WTC11 (cell line): ENCODE results near the gene FZR1. TPM values are rescaled to one million over a fixed set of nuclear protein-coding genes. Genes with fewer than 3 reads are reported as not detected.

Experiments
- ATAC-seq: fragments of 200-7000 bp; cut with Tn5 transposase; 2 replicates; pipeline ENCODE4 v1.10.0; 2021; ENCODE audit warnings: mild to moderate bottlenecking, moderate library complexity
- CTCF ChIA-PET: fragments of 300-600 bp; sonication (Branson Sonifier 250); formaldehyde crosslinking; loops from one replicate; lab custom pipeline; 2021; ENCODE audit warnings: antibody characterized with exemption; lab: Charles Lee
- POLR2A ChIA-PET: fragments of 350-600 bp; sonication (Branson Sonifier 250); formaldehyde crosslinking; loops from one replicate; lab custom pipeline; 2021; ENCODE audit warnings: antibody characterized with exemption; lab: Charles Lee
- DNase-seq: peaks from one replicate; pipeline ENCODE4 v3.0.0; 2021; ENCODE audit warnings: low spot score
- H3K27ac Mint-ChIP-seq: 2 replicates; pipeline ENCODE4 v1.8.0; 2021; ENCODE audit warnings: mixed read lengths
- H3K27me3 Mint-ChIP-seq: 2 replicates; pipeline ENCODE4 v1.8.0; 2021; ENCODE audit warnings: low read depth, mild to moderate bottlenecking, moderate library complexity, mixed read lengths
- H3K36me3 Mint-ChIP-seq: 2 replicates; pipeline ENCODE4 v1.8.0; 2021; ENCODE audit warnings: mixed read lengths
- H3K4me1 Mint-ChIP-seq: 2 replicates; pipeline ENCODE4 v1.8.0; 2022; ENCODE audit warnings: mixed read lengths
- H3K4me3 Mint-ChIP-seq: 2 replicates; pipeline ENCODE4 v1.8.0; 2021; ENCODE audit warnings: mild to moderate bottlenecking, moderate library complexity, mixed read lengths
- H3K9me3 Mint-ChIP-seq: 2 replicates; pipeline ENCODE4 v1.8.0; 2021; ENCODE audit warnings: mixed read lengths
- AR ChIP-seq: fragments of 250-450 bp; sonication (Bioruptor Pico); IDR thresholded peaks from 2 replicates; pipeline ENCODE4 v1.9.0; 2021; ENCODE audit warnings: mild to moderate bottlenecking
- ATF6 ChIP-seq: sonication (generic); formaldehyde crosslinking; IDR thresholded peaks from 2 replicates; pipeline ENCODE4 v1.8.1; 2023; ENCODE audit warnings: mild to moderate bottlenecking, missing genetic modification reagents
- CTCF ChIP-seq: fragments of 200-600 bp; IDR thresholded peaks from 2 replicates; pipeline ENCODE4 v1.8.0; 2022; ENCODE audit warnings: antibody characterized with exemption
- FOXP4 ChIP-seq: sonication (generic); formaldehyde crosslinking; IDR thresholded peaks from 2 replicates; pipeline ENCODE4 v1.8.0; 2022; ENCODE audit warnings: mild to moderate bottlenecking, missing genetic modification reagents
- HMGXB4 ChIP-seq: sonication (generic); formaldehyde crosslinking; IDR thresholded peaks from 2 replicates; pipeline ENCODE4 v1.8.1; 2023; ENCODE audit warnings: mild to moderate bottlenecking, moderate library complexity, missing genetic modification reagents
- NR3C1 ChIP-seq: sonication (generic); formaldehyde crosslinking; conservative IDR thresholded peaks from 2 replicates; pipeline ENCODE4 v1.8.1; 2023; ENCODE audit warnings: low read depth, mild to moderate bottlenecking, missing genetic modification reagents
- RORB ChIP-seq: fragments of 250-450 bp; sonication (Bioruptor Pico); IDR thresholded peaks from 2 replicates; pipeline ENCODE4 v1.9.0; 2021; ENCODE audit warnings: mild to moderate bottlenecking
- SMAD4 ChIP-seq: sonication (generic); formaldehyde crosslinking; IDR thresholded peaks from 2 replicates; pipeline ENCODE4 v1.8.0; 2022; ENCODE audit warnings: mild to moderate bottlenecking, missing genetic modification reagents
- TCF7 ChIP-seq: sonication (generic); formaldehyde crosslinking; IDR thresholded peaks from 2 replicates; pipeline ENCODE4 v1.8.0; 2022; ENCODE audit warnings: mild to moderate bottlenecking, low read depth, missing genetic modification reagents, moderate library complexity
- ZNF317 ChIP-seq: sonication (generic); formaldehyde crosslinking; IDR thresholded peaks from 2 replicates; pipeline ENCODE4 v1.8.1; 2023; ENCODE audit warnings: low read depth, mild to moderate bottlenecking, moderate library complexity, missing genetic modification reagents, borderline replicate concordance
- ZNF671 ChIP-seq: fragments of 250-450 bp; sonication (Bioruptor Pico); IDR thresholded peaks from 2 replicates; pipeline ENCODE4 v1.8.0; 2021; ENCODE audit warnings: mild to moderate bottlenecking
- total RNA-seq: library from RNA; stranded (reverse); gene quantifications from 3 replicates; pipeline ENCODE4 v1.2.3, GENCODE V29; 2021
- TF ChIP-seq, protein P1 (sequence below): fragments of 250-450 bp; sonication (Bioruptor Pico); IDR thresholded peaks from 2 replicates; pipeline ENCODE4 v2.1.2; 2022; ENCODE audit warnings: mild to moderate bottlenecking, moderate library complexity
- TF ChIP-seq, protein P2 (sequence below): sonication (generic); formaldehyde crosslinking; IDR thresholded peaks from 2 replicates; pipeline ENCODE4 v1.8.1; 2022; ENCODE audit warnings: missing genetic modification reagents, borderline replicate concordance

Gene FZR1
- total RNA-seq, 1 experiment from 2014 or later = 60.8 TPM

- H3K9me3 Mint-ChIP-seq = peaks cover 8% of the 10 kb centered on the region
- POLR2A ChIA-PET = no interaction called here
- H3K4me1 Mint-ChIP-seq = no peaks in the 10 kb centered on the region
- H3K27ac Mint-ChIP-seq = no peak overlapping the region
- H3K4me3 Mint-ChIP-seq = no peak overlapping the region
- ATAC-seq = peak; percentile 76
- TF ChIP-seq RORB (no peak), SMAD4 (no peak), ZNF317 (CRISPR knock-in tag) (no peak), FOXP4 (CRISPR knock-in tag) (no peak), CTCF (peak; percentile 89), AR (CRISPR knock-in tag) (no peak), ZNF671 (CRISPR knock-in tag) (no peak), NR3C1 (CRISPR knock-in tag) (no peak), TCF7 (CRISPR knock-in tag) (no peak), HMGXB4 (CRISPR knock-in tag) (0 out of 2 replicates have a peak, but pooled peaks have one; percentile 34), ATF6 (CRISPR knock-in tag) (no peak)
- TF ChIP-seq, protein P1, sequence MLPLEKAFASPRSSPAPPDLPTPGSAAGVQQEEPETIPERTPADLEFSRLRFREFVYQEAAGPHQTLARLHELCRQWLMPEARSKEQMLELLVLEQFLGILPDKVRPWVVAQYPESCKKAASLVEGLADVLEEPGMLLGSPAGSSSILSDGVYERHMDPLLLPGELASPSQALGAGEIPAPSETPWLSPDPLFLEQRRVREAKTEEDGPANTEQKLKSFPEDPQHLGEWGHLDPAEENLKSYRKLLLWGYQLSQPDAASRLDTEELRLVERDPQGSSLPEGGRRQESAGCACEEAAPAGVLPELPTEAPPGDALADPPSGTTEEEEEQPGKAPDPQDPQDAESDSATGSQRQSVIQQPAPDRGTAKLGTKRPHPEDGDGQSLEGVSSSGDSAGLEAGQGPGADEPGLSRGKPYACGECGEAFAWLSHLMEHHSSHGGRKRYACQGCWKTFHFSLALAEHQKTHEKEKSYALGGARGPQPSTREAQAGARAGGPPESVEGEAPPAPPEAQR (CRISPR knock-in tag) = no peak
- TF ChIP-seq, protein P2, sequence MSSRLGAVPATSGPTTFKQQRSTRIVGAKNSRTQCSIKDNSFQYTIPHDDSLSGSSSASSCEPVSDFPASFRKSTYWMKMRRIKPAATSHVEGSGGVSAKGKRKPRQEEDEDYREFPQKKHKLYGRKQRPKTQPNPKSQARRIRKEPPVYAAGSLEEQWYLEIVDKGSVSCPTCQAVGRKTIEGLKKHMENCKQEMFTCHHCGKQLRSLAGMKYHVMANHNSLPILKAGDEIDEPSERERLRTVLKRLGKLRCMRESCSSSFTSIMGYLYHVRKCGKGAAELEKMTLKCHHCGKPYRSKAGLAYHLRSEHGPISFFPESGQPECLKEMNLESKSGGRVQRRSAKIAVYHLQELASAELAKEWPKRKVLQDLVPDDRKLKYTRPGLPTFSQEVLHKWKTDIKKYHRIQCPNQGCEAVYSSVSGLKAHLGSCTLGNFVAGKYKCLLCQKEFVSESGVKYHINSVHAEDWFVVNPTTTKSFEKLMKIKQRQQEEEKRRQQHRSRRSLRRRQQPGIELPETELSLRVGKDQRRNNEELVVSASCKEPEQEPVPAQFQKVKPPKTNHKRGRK = no peak
- TF ChIP-seq, all 79 proteins: peak for 2
- CTCF ChIA-PET = interaction anchor here (1.0 to 1.6 kb wide), 14 partner anchors 8 to 196 kb away, joined by 3 to 8 read pairs (median 6); partner anchors contain the start of gene SMIM44
- H3K27me3 Mint-ChIP-seq = peaks cover 37% of the 10 kb centered on the region
- peaks cover 5% of the 10 kb centered on the region for H3K36me3 Mint-ChIP-seq
- peak; percentile 68 for DNase-seq
Observed at GRCh38 chr19:3471954-3472655, 34.0 kb upstream of the FZR1 start.
